C4-2B (cell line): ENCODE results near the gene PIKFYVE.

Source experiments
- H3K27ac ChIP-seq: fragments of 450-650 bp; 2 replicates; pipeline ENCODE4 v1.5.1; 2017
- ZFX ChIP-seq: fragments of 450-650 bp; IDR thresholded peaks from 2 replicates; pipeline ENCODE4 v1.6.1; 2017
- TF ChIP-seq, protein P1 (sequence below): fragments of 450-650 bp; conservative IDR thresholded peaks from 2 replicates; pipeline ENCODE4 v1.5.1; 2017; ENCODE audit warnings: mild to moderate bottlenecking

Gene PIKFYVE

DNA sequence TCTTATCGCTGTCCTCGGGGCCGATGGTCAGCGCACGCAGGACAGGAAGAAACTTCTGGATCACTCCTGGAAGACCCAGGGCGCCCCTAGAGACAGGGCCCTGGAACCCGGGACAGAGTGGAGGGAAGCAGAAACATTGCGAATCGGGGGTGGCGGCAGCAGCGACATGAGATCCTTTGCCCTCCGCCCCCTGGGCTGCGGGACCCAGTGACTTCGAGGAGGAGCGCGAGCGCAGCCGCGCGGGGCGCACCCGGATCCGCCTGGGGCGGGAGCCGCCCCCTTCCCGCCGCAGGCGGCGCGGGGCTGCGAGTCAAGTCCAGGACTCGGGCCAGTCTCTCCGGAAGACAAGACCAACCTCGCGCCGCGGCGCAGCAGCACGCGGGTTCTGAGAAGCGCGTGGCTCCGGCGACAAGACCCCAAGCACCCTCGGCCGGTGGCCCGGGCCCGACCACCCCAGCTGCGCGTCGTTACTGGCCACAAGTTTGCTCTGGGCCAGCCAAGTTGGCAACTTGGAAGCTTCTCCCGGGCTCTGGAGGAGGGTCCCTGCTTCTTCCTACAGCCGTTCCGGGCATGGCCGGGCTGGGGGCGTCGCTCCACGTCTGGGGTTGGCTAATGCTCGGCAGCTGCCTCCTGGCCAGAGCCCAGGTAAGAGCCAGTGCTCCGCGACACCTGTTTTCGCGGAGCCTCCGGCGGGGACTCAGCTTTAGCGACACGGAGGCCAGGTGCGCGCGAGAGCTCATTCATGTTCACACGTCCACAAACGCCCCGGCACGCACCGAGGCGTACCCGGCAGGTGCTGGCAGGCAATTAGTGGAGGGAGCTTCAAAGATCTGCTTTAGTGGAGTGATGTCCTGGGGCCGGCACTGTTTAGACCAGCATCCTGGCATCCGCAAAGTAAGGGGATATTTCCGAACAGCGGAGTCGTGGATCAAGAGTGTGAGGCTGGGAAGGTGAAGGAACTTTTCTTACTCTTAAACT is 140.7 kb downstream of the PIKFYVE start, which contains the start of gene PTH2R:
PTH2R (plus strand) TSS at position 319 of the 978 bp plus-strand sequence; CDS start at position 571, 252 bp downstream.
- TF ChIP-seq, protein P1, sequence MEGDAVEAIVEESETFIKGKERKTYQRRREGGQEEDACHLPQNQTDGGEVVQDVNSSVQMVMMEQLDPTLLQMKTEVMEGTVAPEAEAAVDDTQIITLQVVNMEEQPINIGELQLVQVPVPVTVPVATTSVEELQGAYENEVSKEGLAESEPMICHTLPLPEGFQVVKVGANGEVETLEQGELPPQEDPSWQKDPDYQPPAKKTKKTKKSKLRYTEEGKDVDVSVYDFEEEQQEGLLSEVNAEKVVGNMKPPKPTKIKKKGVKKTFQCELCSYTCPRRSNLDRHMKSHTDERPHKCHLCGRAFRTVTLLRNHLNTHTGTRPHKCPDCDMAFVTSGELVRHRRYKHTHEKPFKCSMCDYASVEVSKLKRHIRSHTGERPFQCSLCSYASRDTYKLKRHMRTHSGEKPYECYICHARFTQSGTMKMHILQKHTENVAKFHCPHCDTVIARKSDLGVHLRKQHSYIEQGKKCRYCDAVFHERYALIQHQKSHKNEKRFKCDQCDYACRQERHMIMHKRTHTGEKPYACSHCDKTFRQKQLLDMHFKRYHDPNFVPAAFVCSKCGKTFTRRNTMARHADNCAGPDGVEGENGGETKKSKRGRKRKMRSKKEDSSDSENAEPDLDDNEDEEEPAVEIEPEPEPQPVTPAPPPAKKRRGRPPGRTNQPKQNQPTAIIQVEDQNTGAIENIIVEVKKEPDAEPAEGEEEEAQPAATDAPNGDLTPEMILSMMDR = no peak
- no peak for TF ChIP-seq ZFX
- no peak within 1 kb of the TSS; the same call in 1 of the 2 replicates for H3K27ac ChIP-seq

DNA sequence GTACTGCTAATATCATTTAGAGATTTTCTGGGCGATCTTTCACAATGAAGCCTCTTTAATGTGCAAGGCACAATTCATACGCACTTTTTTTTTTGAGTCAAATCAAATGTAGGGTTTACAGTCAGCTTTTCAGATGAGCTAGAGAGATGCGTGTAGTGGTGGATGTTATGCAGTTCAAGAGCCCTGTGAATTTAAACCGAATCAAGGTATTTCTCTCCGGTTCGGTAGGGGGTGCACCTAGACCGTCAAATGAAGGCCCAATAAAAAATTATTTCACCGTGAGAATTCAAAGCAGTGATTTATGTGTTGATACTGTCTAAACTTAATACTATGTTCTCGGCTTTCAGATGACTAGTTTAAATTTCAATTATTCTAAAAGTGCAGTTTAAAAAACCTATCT is 141.6 kb downstream of the PIKFYVE start:
- no peak overlapping the region for H3K27ac ChIP-seq
- TF ChIP-seq, protein P1 = peak; percentile 69
- TF ChIP-seq ZFX = no peak
